ENCODE results near the gene DCST1.
A peak's percentile ranks its signal among the peaks of the same experiment; 100 is the strongest.

The DCST1 gene

GRCh38 chr1:155000726-155001424 lies 32.7 kb upstream of the DCST1 start:
- Histone ChIP-seq H3K14ac (ENCODE audit: low read length) (peak overlapping the region; percentile 72), H3K9me3 (ENCODE audit: insufficient read depth, low read depth, low read length) (no peaks in the 10 kb centered on the region), H4K8ac (ENCODE audit: low read depth, low read length) (peak overlapping the region; percentile 88), H3K27ac (ENCODE audit: low read depth, low read length) (peak overlapping the region; percentile 96), H3K23ac (ENCODE audit: low read length) (no peak overlapping the region), H3K4me3 (ENCODE audit: low read depth, low read length) (peak overlapping the region; percentile 81), H3K36me3 (ENCODE audit: control insufficient read depth in 1 of 2, insufficient read depth in 2 of 2, low read length in 2 of 2) (no peaks in the 10 kb centered on the region), H2BK5ac (ENCODE audit: low read depth, low read length, poor library complexity) (peak overlapping the region; percentile 98), H3K18ac (ENCODE audit: low read length) (peak overlapping the region; percentile 89), H3K27me3 (ENCODE audit: insufficient read depth, low read length) (no peaks in the 10 kb centered on the region), H4K12ac (ENCODE audit: low read depth, low read length) (peak overlapping the region; percentile 94), H4K91ac (ENCODE audit: low read depth, low read length) (peak overlapping the region; percentile 82), H2AK5ac (ENCODE audit: low read length) (no peak overlapping the region), H2AFZ (ENCODE audit: insufficient read depth, low read length, poor library complexity) (peak overlapping the region; percentile 68), H2BK12ac (ENCODE audit: low read length) (peak overlapping the region; percentile 46), H3K4me1 (ENCODE audit: control insufficient read depth in 1 of 2, insufficient read depth in 2 of 2, low read length in 2 of 2) (peaks cover 14% of the 10 kb centered on the region in 2 experiments), H2BK120ac (ENCODE audit: insufficient read depth, low read length, poor library complexity) (peak overlapping the region; percentile 91), H3K9ac (ENCODE audit: low read length) (peak overlapping the region; percentile 67), H3K79me1 (ENCODE audit: low read length) (peaks cover 36% of the 10 kb centered on the region), H3K4ac (ENCODE audit: low read depth, low read length) (no peak overlapping the region), H3K4me2 (ENCODE audit: low read length) (peak overlapping the region; percentile 98), H3K79me2 (ENCODE audit: control insufficient read depth, insufficient read depth, low read length, poor library complexity) (peaks cover 18% of the 10 kb centered on the region)
- no CpG with 5 or more reads among the region's 43 CpGs for WGBS (ENCODE audit: extremely low coverage, insufficient coverage, insufficient read length)
- peak; percentile 98 to 99 for DNase-seq

- no peak overlapping the region for H3K23ac ChIP-seq (ENCODE audit: low read length)
- no peak overlapping the region for H4K12ac ChIP-seq (ENCODE audit: low read depth, low read length)
- no CpG with 5 or more reads among the region's 11 CpGs for WGBS (ENCODE audit: extremely low coverage, insufficient coverage, insufficient read length)
- H3K14ac ChIP-seq (ENCODE audit: low read length): peak overlapping the region; percentile 10
- no peak overlapping the region for H3K4ac ChIP-seq (ENCODE audit: low read depth, low read length)
- H3K4me3 ChIP-seq (ENCODE audit: low read depth, low read length): peak overlapping the region; percentile 81
- peaks cover 14 to 17% of the 10 kb centered on the region in 2 experiments for H3K4me1 ChIP-seq (ENCODE audit: control insufficient read depth in 1 of 2, insufficient read depth in 2 of 2, low read length in 2 of 2)
- DNase-seq: no peak
- peak overlapping the region; percentile 43 for H4K8ac ChIP-seq (ENCODE audit: low read depth, low read length)
- H3K9me3 ChIP-seq (ENCODE audit: insufficient read depth, low read depth, low read length): no peaks in the 10 kb centered on the region
- peak overlapping the region; percentile 5 for H3K18ac ChIP-seq (ENCODE audit: low read length)
- peak overlapping the region; percentile 13 for H2BK12ac ChIP-seq (ENCODE audit: low read length)
- peaks cover 36% of the 10 kb centered on the region for H3K79me1 ChIP-seq (ENCODE audit: low read length)
- H3K27me3 ChIP-seq (ENCODE audit: insufficient read depth, low read length): no peaks in the 10 kb centered on the region
- H2BK5ac ChIP-seq (ENCODE audit: low read depth, low read length, poor library complexity): peak overlapping the region; percentile 85
- peak overlapping the region; percentile 37 for H3K9ac ChIP-seq (ENCODE audit: low read length)
- peaks cover 18% of the 10 kb centered on the region for H3K79me2 ChIP-seq (ENCODE audit: control insufficient read depth, insufficient read depth, low read length, poor library complexity)
- no peak overlapping the region for H2AK5ac ChIP-seq (ENCODE audit: low read length)
- peak overlapping the region; percentile 45 for H2BK120ac ChIP-seq (ENCODE audit: insufficient read depth, low read length, poor library complexity)
- peaks cover 0 to 3% of the 10 kb centered on the region in 2 experiments for H3K36me3 ChIP-seq (ENCODE audit: control insufficient read depth in 1 of 2, insufficient read depth in 2 of 2, low read length in 2 of 2)
- peak overlapping the region; percentile 76 for H4K91ac ChIP-seq (ENCODE audit: low read depth, low read length)
- H2AFZ ChIP-seq (ENCODE audit: insufficient read depth, low read length, poor library complexity): no peak overlapping the region
- H3K27ac ChIP-seq (ENCODE audit: low read depth, low read length): peak overlapping the region; percentile 87
- H3K4me2 ChIP-seq (ENCODE audit: low read length): peak overlapping the region; percentile 98
These were observed 32.3 kb upstream of the DCST1 start for GRCh38 chr1:155001425-155001674.

GRCh38 chr1:155001675-155002463 lies 31.8 kb upstream of the DCST1 start:
- Histone ChIP-seq H3K9me3 (ENCODE audit: insufficient read depth, low read depth, low read length) (no peaks in the 10 kb centered on the region), H3K36me3 (ENCODE audit: control insufficient read depth in 1 of 2, insufficient read depth in 2 of 2, low read length in 2 of 2) (peaks cover 0 to 7% of the 10 kb centered on the region in 2 experiments), H2AK5ac (ENCODE audit: low read length) (no peak overlapping the region), H4K8ac (ENCODE audit: low read depth, low read length) (peak overlapping the region; percentile 43), H4K91ac (ENCODE audit: low read depth, low read length) (peak overlapping the region; percentile 76), H2BK12ac (ENCODE audit: low read length) (peak overlapping the region; percentile 74), H3K4me3 (ENCODE audit: low read depth, low read length) (peak overlapping the region; percentile 81), H3K79me1 (ENCODE audit: low read length) (peaks cover 36% of the 10 kb centered on the region), H2BK120ac (ENCODE audit: insufficient read depth, low read length, poor library complexity) (peak overlapping the region; percentile 73), H2BK5ac (ENCODE audit: low read depth, low read length, poor library complexity) (peak overlapping the region; percentile 85), H3K27ac (ENCODE audit: low read depth, low read length) (peak overlapping the region; percentile 87), H4K12ac (ENCODE audit: low read depth, low read length) (no peak overlapping the region), H3K18ac (ENCODE audit: low read length) (peak overlapping the region; percentile 58), H3K4ac (ENCODE audit: low read depth, low read length) (no peak overlapping the region), H3K9ac (ENCODE audit: low read length) (peak overlapping the region; percentile 59), H3K23ac (ENCODE audit: low read length) (no peak overlapping the region), H3K79me2 (ENCODE audit: control insufficient read depth, insufficient read depth, low read length, poor library complexity) (peaks cover 18% of the 10 kb centered on the region), H3K4me2 (ENCODE audit: low read length) (peak overlapping the region; percentile 98), H3K4me1 (ENCODE audit: control insufficient read depth in 1 of 2, insufficient read depth in 2 of 2, low read length in 2 of 2) (peaks cover 14 to 19% of the 10 kb centered on the region in 2 experiments), H2AFZ (ENCODE audit: insufficient read depth, low read length, poor library complexity) (peak overlapping the region; percentile 14), H3K27me3 (ENCODE audit: insufficient read depth, low read length) (no peaks in the 10 kb centered on the region), H3K14ac (ENCODE audit: low read length) (peak overlapping the region; percentile 64)
- peak; percentile 98 to 99 for DNase-seq
- WGBS (ENCODE audit: extremely low coverage, insufficient coverage, insufficient read length): no CpG with 5 or more reads among the region's 38 CpGs

GRCh38 chr1:155002464-155003226 lies 31.0 kb upstream of the DCST1 start, which contains the start of gene ZBTB7B:
Gene ZBTB7B, plus strand, starts transcription at chr1:155002802. Its CDS starts 11,859 bp downstream, at chr1:155014661.
- Histone ChIP-seq H3K14ac (ENCODE audit: low read length) (peak within 1 kb of the TSS; percentile 98), H2BK120ac (ENCODE audit: insufficient read depth, low read length, poor library complexity) (peak within 1 kb of the TSS; percentile 96), H3K4me3 (ENCODE audit: low read depth, low read length) (peak within 1 kb of the TSS; percentile 93), H3K27me3 (ENCODE audit: insufficient read depth, low read length) (no peaks in the 10 kb centered on the region), H3K27ac (ENCODE audit: low read depth, low read length) (peak within 1 kb of the TSS; percentile 89), H3K18ac (ENCODE audit: low read length) (peak within 1 kb of the TSS; percentile 97), H3K36me3 (ENCODE audit: control insufficient read depth in 1 of 2, insufficient read depth in 2 of 2, low read length in 2 of 2) (peaks cover 0 to 7% of the 10 kb centered on the region in 2 experiments), H3K79me2 (ENCODE audit: control insufficient read depth, insufficient read depth, low read length, poor library complexity) (peaks cover 18% of the 10 kb centered on the region), H3K9ac (ENCODE audit: low read length) (peak within 1 kb of the TSS; percentile 59), H4K91ac (ENCODE audit: low read depth, low read length) (peak within 1 kb of the TSS; percentile 97), H3K9me3 (ENCODE audit: insufficient read depth, low read depth, low read length) (no peaks in the 10 kb centered on the region), H2AK5ac (ENCODE audit: low read length) (peak within 1 kb of the TSS; percentile 96), H3K4ac (ENCODE audit: low read depth, low read length) (peak within 1 kb of the TSS; percentile 98), H2AFZ (ENCODE audit: insufficient read depth, low read length, poor library complexity) (peak within 1 kb of the TSS; percentile 66), H4K8ac (ENCODE audit: low read depth, low read length) (peak within 1 kb of the TSS; percentile 90), H4K12ac (ENCODE audit: low read depth, low read length) (peak within 1 kb of the TSS; percentile 86), H2BK5ac (ENCODE audit: low read depth, low read length, poor library complexity) (peak within 1 kb of the TSS; percentile 95), H3K23ac (ENCODE audit: low read length) (no peak within 1 kb of the TSS), H3K4me1 (ENCODE audit: control insufficient read depth in 1 of 2, insufficient read depth in 2 of 2, low read length in 2 of 2) (peaks cover 14 to 19% of the 10 kb centered on the region in 2 experiments), H3K4me2 (ENCODE audit: low read length) (peak within 1 kb of the TSS; percentile 98), H2BK12ac (ENCODE audit: low read length) (peak within 1 kb of the TSS; percentile 85), H3K79me1 (ENCODE audit: low read length) (peaks cover 36% of the 10 kb centered on the region)
- peak; percentile 30 to 50 for DNase-seq
- no CpG with 5 or more reads among the region's 35 CpGs for WGBS (ENCODE audit: extremely low coverage, insufficient coverage, insufficient read length)
